Fibroblast of skin of scalp (primary cell): ENCODE data around the gene BNIP3. TPM values are rescaled to one million over a fixed set of nuclear protein-coding genes. Genes with fewer than 3 reads are reported as not detected.
A peak's percentile ranks its signal among the peaks of the same experiment; 100 is the strongest.

ENCODE experiments used
- DNase-seq: peaks from one replicate; pipeline ENCODE4 v3.0.0-alpha.2; 2013
- polyA plus RNA-seq, 2 experiments: library from polyadenylated mRNA; unstranded; fragments of 120-200 nt; gene quantifications; one replicate each; pipeline ENCODE4 v1.2.1, GENCODE V29; 2013; ENCODE audit not compliant: insufficient read length in 2 of 2

BNIP3 gene
- 322 TPM for polyA plus RNA-seq (2013, experiment 1 of 2; ENCODE audit: insufficient read length)
- 296 TPM for polyA plus RNA-seq (2013, experiment 2 of 2; ENCODE audit: insufficient read length)

GRCh38 chr10:131981429-131982184 is at the start of gene BNIP3:
TSS of gene BNIP3 (minus strand) at chr10:131981923. CDS start at chr10:131981806, 117 bp downstream.
- DNase-seq, result peak; percentile 97

GRCh38 chr10:132030898-132031463 is 49.3 kb upstream of the BNIP3 start:
- no peak for DNase-seq

- DNase-seq, result no peak
Observed at GRCh38 chr10:132028706-132029105, 47.0 kb upstream of the BNIP3 start.

- peak; percentile 39 for DNase-seq
Observed at GRCh38 chr10:132027423-132027983, 45.8 kb upstream of the BNIP3 start.

GRCh38 chr10:132023092-132023811 is 41.5 kb upstream of the BNIP3 start:
- DNase-seq, result peak; percentile 60

- no peak for DNase-seq
Observed at GRCh38 chr10:132022241-132022640, 40.5 kb upstream of the BNIP3 start.

- no peak for DNase-seq
Observed at GRCh38 chr10:132021504-132022143, 39.9 kb upstream of the BNIP3 start.

- DNase-seq, result no peak
Observed at GRCh38 chr10:132021046-132021445, 39.3 kb upstream of the BNIP3 start.

- no peak for DNase-seq
Observed at GRCh38 chr10:132020456-132020855, 38.7 kb upstream of the BNIP3 start.

- DNase-seq, result no peak
Observed at GRCh38 chr10:132019366-132019765, 37.6 kb upstream of the BNIP3 start.

- no peak for DNase-seq
Observed at GRCh38 chr10:132018446-132018845, 36.7 kb upstream of the BNIP3 start.

- no peak for DNase-seq
Observed at GRCh38 chr10:132016514-132016913, 34.8 kb upstream of the BNIP3 start.

- DNase-seq, result no peak
Observed at GRCh38 chr10:132011445-132011844, 29.7 kb upstream of the BNIP3 start.

- DNase-seq, result no peak
Observed at GRCh38 chr10:132011024-132011423, 29.3 kb upstream of the BNIP3 start.

- no peak for DNase-seq
Observed at GRCh38 chr10:132010483-132010882, 28.8 kb upstream of the BNIP3 start.

GRCh38 chr10:132009575-132009974 is 27.9 kb upstream of the BNIP3 start:
- DNase-seq, result no peak

- no peak for DNase-seq
Observed at GRCh38 chr10:132007681-132008080, 26.0 kb upstream of the BNIP3 start.

- DNase-seq, result no peak
Observed at GRCh38 chr10:132006966-132007365, 25.2 kb upstream of the BNIP3 start.

GRCh38 chr10:132005147-132005546 is 23.4 kb upstream of the BNIP3 start:
- DNase-seq, result no peak

- no peak for DNase-seq
Observed at GRCh38 chr10:132004052-132004451, 22.3 kb upstream of the BNIP3 start.

- no peak for DNase-seq
Observed at GRCh38 chr10:132003282-132003924, 21.7 kb upstream of the BNIP3 start.

GRCh38 chr10:132002004-132002403 is 20.3 kb upstream of the BNIP3 start:
- no peak for DNase-seq
